Measurements from ENCODE around the gene AKIRIN1.

DNA sequence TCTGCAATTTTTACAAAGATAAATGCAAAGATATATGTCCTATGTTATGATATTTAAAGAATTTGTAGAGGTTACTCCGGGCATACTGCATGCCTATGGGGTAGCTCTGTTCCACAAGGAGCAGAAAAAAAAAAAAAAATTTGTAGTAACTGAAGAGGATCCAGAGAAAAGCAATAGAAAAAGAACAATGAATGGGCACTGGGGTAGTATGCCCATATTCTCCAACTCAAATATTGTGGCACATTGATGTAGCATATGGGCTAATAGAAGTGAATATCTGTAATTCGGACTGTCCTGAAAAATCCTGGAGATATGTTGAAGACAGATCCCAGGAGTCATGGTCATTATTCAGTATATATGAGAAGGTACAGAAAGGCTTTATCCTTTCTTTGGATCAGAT, 1.1 kb upstream of the AKIRIN1 start:
- TF ChIP-seq POLR2AphosphoS5 (IDR thresholded peaks at IDR 0.05): no peak
- TF ChIP-seq, protein P1, sequence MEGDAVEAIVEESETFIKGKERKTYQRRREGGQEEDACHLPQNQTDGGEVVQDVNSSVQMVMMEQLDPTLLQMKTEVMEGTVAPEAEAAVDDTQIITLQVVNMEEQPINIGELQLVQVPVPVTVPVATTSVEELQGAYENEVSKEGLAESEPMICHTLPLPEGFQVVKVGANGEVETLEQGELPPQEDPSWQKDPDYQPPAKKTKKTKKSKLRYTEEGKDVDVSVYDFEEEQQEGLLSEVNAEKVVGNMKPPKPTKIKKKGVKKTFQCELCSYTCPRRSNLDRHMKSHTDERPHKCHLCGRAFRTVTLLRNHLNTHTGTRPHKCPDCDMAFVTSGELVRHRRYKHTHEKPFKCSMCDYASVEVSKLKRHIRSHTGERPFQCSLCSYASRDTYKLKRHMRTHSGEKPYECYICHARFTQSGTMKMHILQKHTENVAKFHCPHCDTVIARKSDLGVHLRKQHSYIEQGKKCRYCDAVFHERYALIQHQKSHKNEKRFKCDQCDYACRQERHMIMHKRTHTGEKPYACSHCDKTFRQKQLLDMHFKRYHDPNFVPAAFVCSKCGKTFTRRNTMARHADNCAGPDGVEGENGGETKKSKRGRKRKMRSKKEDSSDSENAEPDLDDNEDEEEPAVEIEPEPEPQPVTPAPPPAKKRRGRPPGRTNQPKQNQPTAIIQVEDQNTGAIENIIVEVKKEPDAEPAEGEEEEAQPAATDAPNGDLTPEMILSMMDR (IDR thresholded peaks at IDR 0.05 in 8 of 11, conservative IDR thresholded peaks at IDR 0.05 in 3 of 11): no peak

All from spleen (tissue), 7 donors.